Measurements from ENCODE around the gene NPAS4. TPM values are rescaled to one million over a fixed set of nuclear protein-coding genes. Genes with fewer than 3 reads are reported as not detected.
"Not testable (repeated sequence)": the region's sequence is repeated elsewhere in the genome, so short reads cannot be mapped to it uniquely, and the experiment has no call there.

The NPAS4 gene
- 2.8 TPM for polyA plus RNA-seq (2013, experiment 1 of 4)
- polyA plus RNA-seq (2013, experiment 2 of 4) = 3.3 TPM
- 1.3 TPM for polyA plus RNA-seq (2013, experiment 3 of 4)
- 1.3 TPM for polyA plus RNA-seq (2013, experiment 4 of 4)

- 3% methylated on average over 71 of the region's 71 CpGs for WGBS, 2 experiments
- H3K27ac ChIP-seq (ENCODE audit: insufficient read depth, low read depth, low read length, poor library complexity, severe bottlenecking) = no peak within 1 kb of the TSS
- H3K27me3 ChIP-seq (ENCODE audit: control insufficient read depth, insufficient read depth, low read length, poor library complexity, severe bottlenecking) = peaks cover 34% of the 10 kb centered on the region
- H3K4me3 ChIP-seq (ENCODE audit: insufficient read depth, low read depth, low read length) = peak within 1 kb of the TSS; percentile 22
- peaks cover 3% of the 10 kb centered on the region for H3K36me3 ChIP-seq (ENCODE audit: control insufficient read depth, insufficient read depth, low read length)
- peaks cover 29% of the 10 kb centered on the region for H3K4me1 ChIP-seq (ENCODE audit: control insufficient read depth, insufficient read depth, low read length)
- no peaks in the 10 kb centered on the region for H3K9me3 ChIP-seq (ENCODE audit: control insufficient read depth, low read length)
Observed at GRCh38 chr11:66420671-66421476, at the start of gene NPAS4. NPAS4 (plus strand) TSS chr11:66421035; CDS start chr11:66421180, 145 bp downstream.

- H3K4me1 ChIP-seq (ENCODE audit: control insufficient read depth, insufficient read depth, low read length) = no peaks in the 10 kb centered on the region
- peak within 1 kb of the TSS; percentile 85 for H3K27ac ChIP-seq (ENCODE audit: insufficient read depth, low read depth, low read length, poor library complexity, severe bottlenecking)
- H3K4me3 ChIP-seq (ENCODE audit: insufficient read depth, low read depth, low read length) = peak within 1 kb of the TSS; percentile 86
- WGBS, 2 experiments = 0% methylated on average over 69 to 72 of the region's 72 CpGs
- peaks cover 11% of the 10 kb centered on the region for H3K36me3 ChIP-seq (ENCODE audit: control insufficient read depth, insufficient read depth, low read length)
- no peaks in the 10 kb centered on the region for H3K9me3 ChIP-seq (ENCODE audit: control insufficient read depth, low read length)
- H3K27me3 ChIP-seq (ENCODE audit: control insufficient read depth, insufficient read depth, low read length, poor library complexity, severe bottlenecking) = no peaks in the 10 kb centered on the region
Observed at GRCh38 chr11:66371627-66372415, 49.0 kb upstream of the NPAS4 start, which contains the start of gene SLC29A2. SLC29A2 (minus strand) TSS chr11:66371760; CDS start chr11:66371591, 169 bp downstream.

GRCh38 chr11:66373265-66373664 lies 47.6 kb upstream of the NPAS4 start:
- no peaks in the 10 kb centered on the region for H3K27me3 ChIP-seq (ENCODE audit: control insufficient read depth, insufficient read depth, low read length, poor library complexity, severe bottlenecking)
- H3K9me3 ChIP-seq (ENCODE audit: control insufficient read depth, low read length) = no peaks in the 10 kb centered on the region
- no peaks in the 10 kb centered on the region for H3K4me1 ChIP-seq (ENCODE audit: control insufficient read depth, insufficient read depth, low read length)
- no peak overlapping the region for H3K27ac ChIP-seq (ENCODE audit: insufficient read depth, low read depth, low read length, poor library complexity, severe bottlenecking)
- no peak overlapping the region for H3K4me3 ChIP-seq (ENCODE audit: insufficient read depth, low read depth, low read length)
- 87 to 90% methylated on average over 5 of the region's 5 CpGs for WGBS, 2 experiments
- H3K36me3 ChIP-seq (ENCODE audit: control insufficient read depth, insufficient read depth, low read length) = peaks cover 7% of the 10 kb centered on the region

GRCh38 chr11:66373690-66374287 lies 47.0 kb upstream of the NPAS4 start:
- H3K4me3 ChIP-seq (ENCODE audit: insufficient read depth, low read depth, low read length); H3K36me3 ChIP-seq (ENCODE audit: control insufficient read depth, insufficient read depth, low read length); H3K27me3 ChIP-seq (ENCODE audit: control insufficient read depth, insufficient read depth, low read length, poor library complexity, severe bottlenecking); H3K9me3 ChIP-seq (ENCODE audit: control insufficient read depth, low read length); H3K27ac ChIP-seq (ENCODE audit: insufficient read depth, low read depth, low read length, poor library complexity, severe bottlenecking); H3K4me1 ChIP-seq (ENCODE audit: control insufficient read depth, insufficient read depth, low read length): not testable (repeated sequence)
- WGBS, 2 experiments = 87 to 91% methylated on average over 8 to 9 of the region's 9 CpGs

- not testable (repeated sequence) for H3K4me1 ChIP-seq (ENCODE audit: control insufficient read depth, insufficient read depth, low read length); H3K27ac ChIP-seq (ENCODE audit: insufficient read depth, low read depth, low read length, poor library complexity, severe bottlenecking); H3K9me3 ChIP-seq (ENCODE audit: control insufficient read depth, low read length); H3K4me3 ChIP-seq (ENCODE audit: insufficient read depth, low read depth, low read length); H3K27me3 ChIP-seq (ENCODE audit: control insufficient read depth, insufficient read depth, low read length, poor library complexity, severe bottlenecking); H3K36me3 ChIP-seq (ENCODE audit: control insufficient read depth, insufficient read depth, low read length)
- WGBS, 2 experiments = 41 to 47% methylated on average over 7 of the region's 7 CpGs
Observed at GRCh38 chr11:66380264-66380663, 40.6 kb upstream of the NPAS4 start.

- H3K9me3 ChIP-seq (ENCODE audit: control insufficient read depth, low read length); H3K4me1 ChIP-seq (ENCODE audit: control insufficient read depth, insufficient read depth, low read length); H3K36me3 ChIP-seq (ENCODE audit: control insufficient read depth, insufficient read depth, low read length); H3K27me3 ChIP-seq (ENCODE audit: control insufficient read depth, insufficient read depth, low read length, poor library complexity, severe bottlenecking); H3K4me3 ChIP-seq (ENCODE audit: insufficient read depth, low read depth, low read length); H3K27ac ChIP-seq (ENCODE audit: insufficient read depth, low read depth, low read length, poor library complexity, severe bottlenecking): not testable (repeated sequence)
- WGBS, 2 experiments = 90 to 92% methylated on average over 13 of the region's 13 CpGs
Observed at GRCh38 chr11:66384316-66384715, 36.5 kb upstream of the NPAS4 start.

- no peaks in the 10 kb centered on the region for H3K4me1 ChIP-seq (ENCODE audit: control insufficient read depth, insufficient read depth, low read length)
- 25% methylated on average over 20 of the region's 20 CpGs for WGBS, 2 experiments
- peaks cover 8% of the 10 kb centered on the region for H3K27me3 ChIP-seq (ENCODE audit: control insufficient read depth, insufficient read depth, low read length, poor library complexity, severe bottlenecking)
- H3K4me3 ChIP-seq (ENCODE audit: insufficient read depth, low read depth, low read length) = no peak overlapping the region
- H3K9me3 ChIP-seq (ENCODE audit: control insufficient read depth, low read length) = no peaks in the 10 kb centered on the region
- no peaks in the 10 kb centered on the region for H3K36me3 ChIP-seq (ENCODE audit: control insufficient read depth, insufficient read depth, low read length)
- H3K27ac ChIP-seq (ENCODE audit: insufficient read depth, low read depth, low read length, poor library complexity, severe bottlenecking) = no peak overlapping the region
Observed at GRCh38 chr11:66386171-66387069, 34.4 kb upstream of the NPAS4 start.

- Histone ChIP-seq H3K4me3 (ENCODE audit: insufficient read depth, low read depth, low read length) (no peak overlapping the region), H3K9me3 (ENCODE audit: control insufficient read depth, low read length) (no peaks in the 10 kb centered on the region), H3K36me3 (ENCODE audit: control insufficient read depth, insufficient read depth, low read length) (no peaks in the 10 kb centered on the region), H3K27me3 (ENCODE audit: control insufficient read depth, insufficient read depth, low read length, poor library complexity, severe bottlenecking) (peaks cover 8% of the 10 kb centered on the region), H3K27ac (ENCODE audit: insufficient read depth, low read depth, low read length, poor library complexity, severe bottlenecking) (no peak overlapping the region), H3K4me1 (ENCODE audit: control insufficient read depth, insufficient read depth, low read length) (no peaks in the 10 kb centered on the region)
- WGBS, 2 experiments = 37 to 38% methylated on average over 8 of the region's 8 CpGs
Observed at GRCh38 chr11:66388780-66389386, 32.0 kb upstream of the NPAS4 start.

GRCh38 chr11:66391322-66391721 lies 29.5 kb upstream of the NPAS4 start:
- H3K27ac ChIP-seq (ENCODE audit: insufficient read depth, low read depth, low read length, poor library complexity, severe bottlenecking) = no peak overlapping the region
- no peaks in the 10 kb centered on the region for H3K9me3 ChIP-seq (ENCODE audit: control insufficient read depth, low read length)
- H3K4me1 ChIP-seq (ENCODE audit: control insufficient read depth, insufficient read depth, low read length) = no peaks in the 10 kb centered on the region
- H3K4me3 ChIP-seq (ENCODE audit: insufficient read depth, low read depth, low read length) = no peak overlapping the region
- H3K36me3 ChIP-seq (ENCODE audit: control insufficient read depth, insufficient read depth, low read length) = no peaks in the 10 kb centered on the region
- H3K27me3 ChIP-seq (ENCODE audit: control insufficient read depth, insufficient read depth, low read length, poor library complexity, severe bottlenecking) = peaks cover 7% of the 10 kb centered on the region
- 85 to 91% methylated on average over 5 to 6 of the region's 6 CpGs for WGBS, 2 experiments
